ENCODE data around the gene RSPRY1. TPM values are rescaled to one million over a fixed set of nuclear protein-coding genes. Genes with fewer than 3 reads are reported as not detected.
A peak's percentile ranks its signal among the peaks of the same experiment; 100 is the strongest.

RSPRY1 gene
- total RNA-seq, 1 donor from 2014 or later: 37.6 TPM

- H3K27ac ChIP-seq: no peak overlapping the region
- no peaks in the 10 kb centered on the region for H3K9me3 ChIP-seq
- no peaks in the 10 kb centered on the region for H3K27me3 ChIP-seq
- TF ChIP-seq CTCF (IDR thresholded peaks at IDR 0.05): no peak
- no peak for TF ChIP-seq POLR2AphosphoS5 (IDR thresholded peaks at IDR 0.05; ENCODE audit: insufficient read depth in 1 of 2, low read depth in 1 of 2)
- no peak for TF ChIP-seq POLR2A (IDR thresholded peaks at IDR 0.05)
- H3K4me1 ChIP-seq: no peaks in the 10 kb centered on the region
- peaks cover 0 to 9% of the 10 kb centered on the region in 2 donors for H3K36me3 ChIP-seq
- no peak for DNase-seq (ENCODE audit: extremely low spot score in 2 of 2)
- H3K4me3 ChIP-seq: no peak overlapping the region
- intact Hi-C loops (cut with DNase I): no loop called here
Measured at GRCh38 chr16:57178196-57178595, 7.9 kb upstream of the RSPRY1 start.

DNA sequence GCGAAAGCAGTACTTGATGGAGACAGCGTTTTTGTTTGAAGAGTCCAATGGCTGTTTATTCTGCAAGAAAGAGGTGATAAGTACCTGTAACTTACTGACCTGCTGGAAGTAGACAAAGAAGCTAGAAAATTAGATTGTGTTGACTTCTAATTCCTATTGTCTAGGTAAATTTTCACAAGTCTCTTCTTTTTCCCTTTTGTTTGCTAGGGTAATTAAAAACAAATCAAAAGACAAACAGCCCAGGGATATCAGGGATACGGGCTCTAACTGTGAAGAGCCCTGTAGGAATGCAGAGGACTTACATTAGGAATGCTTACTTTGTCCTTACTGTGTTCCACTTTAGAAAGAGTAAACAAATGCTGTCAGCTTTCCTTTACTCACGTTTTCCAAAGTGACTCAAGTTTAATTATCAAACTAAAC, 7.3 kb upstream of the RSPRY1 start:
- H3K27me3 ChIP-seq: no peaks in the 10 kb centered on the region
- peaks cover 0 to 4% of the 10 kb centered on the region in 2 donors for H3K36me3 ChIP-seq
- H3K9me3 ChIP-seq: no peaks in the 10 kb centered on the region
- intact Hi-C loops (cut with DNase I): no loop called here
- no peak for TF ChIP-seq CTCF (IDR thresholded peaks at IDR 0.05)
- no peak for TF ChIP-seq POLR2A (IDR thresholded peaks at IDR 0.05)
- H3K4me1 ChIP-seq: no peaks in the 10 kb centered on the region
- no peak overlapping the region for H3K27ac ChIP-seq
- H3K4me3 ChIP-seq: no peak overlapping the region
- DNase-seq (ENCODE audit: extremely low spot score in 2 of 2): no peak

GRCh38 chr16:57179215-57179828, 6.8 kb upstream of the RSPRY1 start:
- DNase-seq (ENCODE audit: extremely low spot score in 2 of 2): no peak
- TF ChIP-seq CTCF (IDR thresholded peaks at IDR 0.05): no peak
- TF ChIP-seq POLR2A (IDR thresholded peaks at IDR 0.05): no peak
- no peak for TF ChIP-seq POLR2AphosphoS5 (IDR thresholded peaks at IDR 0.05; ENCODE audit: insufficient read depth in 1 of 2, low read depth in 1 of 2)
- Histone ChIP-seq H3K4me3 (no peak overlapping the region), H3K9me3 (no peaks in the 10 kb centered on the region), H3K36me3 (peaks cover 0 to 4% of the 10 kb centered on the region in 2 donors), H3K27me3 (no peaks in the 10 kb centered on the region), H3K4me1 (peaks cover under 1% of the 10 kb centered on the region), H3K27ac (no peak overlapping the region)
- intact Hi-C loops (cut with DNase I): no loop called here

DNA sequence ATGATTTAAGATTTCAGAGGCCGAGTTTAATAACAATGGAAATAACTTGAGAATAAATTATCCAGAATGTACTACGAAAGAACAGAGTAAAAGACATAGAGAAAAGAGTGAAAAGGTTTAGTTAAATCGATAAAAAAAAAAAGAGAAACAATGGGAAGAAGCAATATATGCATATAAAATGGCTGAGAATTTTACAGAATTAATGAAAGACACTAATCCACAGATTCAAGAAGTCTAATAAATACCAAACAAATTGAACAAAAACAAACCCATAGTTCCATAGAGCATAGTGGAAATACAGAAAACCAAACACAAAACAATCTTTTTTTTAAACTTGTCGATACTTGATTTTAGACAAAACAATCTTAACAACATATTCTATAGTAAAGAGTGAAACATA, 2.0 kb upstream of the RSPRY1 start:
- Histone ChIP-seq H3K4me1 (peaks cover 26% of the 10 kb centered on the region), H3K9me3 (no peaks in the 10 kb centered on the region), H3K27me3 (no peaks in the 10 kb centered on the region), H3K27ac (no peak overlapping the region), H3K4me3 (no peak overlapping the region), H3K36me3 (no peaks in the 10 kb centered on the region)
- intact Hi-C loops (cut with DNase I): loop anchor here (10.0 kb wide), 1 partner anchor 61 kb away; the partner anchor contains the start of gene ARL2BP
- TF ChIP-seq POLR2A (IDR thresholded peaks at IDR 0.05) (no peak), CTCF (IDR thresholded peaks at IDR 0.05) (no peak), POLR2AphosphoS5 (IDR thresholded peaks at IDR 0.05; ENCODE audit: insufficient read depth in 1 of 2, low read depth in 1 of 2) (no peak)
- DNase-seq (ENCODE audit: extremely low spot score in 2 of 2): no peak

DNA sequence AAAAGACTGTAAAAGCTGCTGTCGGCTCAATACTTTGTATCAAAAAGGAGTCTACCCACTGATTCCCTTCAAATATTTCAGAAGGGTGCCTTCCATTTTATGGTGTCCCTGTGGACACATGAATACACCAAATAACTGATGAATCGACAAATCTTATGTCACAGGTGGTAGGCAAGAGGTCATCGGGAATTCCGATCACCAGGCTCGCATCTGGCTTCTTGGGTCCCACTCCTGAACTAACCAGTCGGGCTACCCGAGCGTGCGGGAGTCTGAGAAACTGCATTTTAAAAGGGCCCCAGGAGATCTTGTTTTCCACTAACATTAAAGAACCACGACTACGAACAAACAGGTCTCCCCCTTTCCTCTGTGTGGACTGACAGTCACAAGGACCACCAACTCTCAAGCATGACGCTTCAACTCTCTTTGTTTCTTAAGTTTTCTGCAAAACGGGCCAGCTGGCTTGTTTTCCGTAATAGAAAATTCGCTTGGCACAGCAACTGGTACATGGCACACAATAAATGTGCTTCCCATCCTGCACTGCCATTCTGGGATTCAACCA, 1.2 kb upstream of the RSPRY1 start:
- Histone ChIP-seq H3K9me3 (no peaks in the 10 kb centered on the region), H3K36me3 (no peaks in the 10 kb centered on the region), H3K4me3 (peak overlapping the region; percentile 86 to 99), H3K4me1 (peaks cover 30% of the 10 kb centered on the region), H3K27ac (peak overlapping the region; percentile 91), H3K27me3 (no peaks in the 10 kb centered on the region)
- intact Hi-C loops (cut with DNase I): loop anchor here (10.0 kb wide), 1 partner anchor 60 kb away; the partner anchor contains the start of gene ARL2BP
- TF ChIP-seq CTCF (IDR thresholded peaks at IDR 0.05) (no peak), POLR2A (IDR thresholded peaks at IDR 0.05) (no peak), POLR2AphosphoS5 (IDR thresholded peaks at IDR 0.05; ENCODE audit: insufficient read depth in 1 of 2, low read depth in 1 of 2) (no peak)
- DNase-seq (ENCODE audit: extremely low spot score in 2 of 2): peak in 1 of 2 donors; percentile 88
